ENCODE measurements around the gene TBC1D4. TPM values are rescaled to one million over a fixed set of nuclear protein-coding genes. Genes with fewer than 3 reads are reported as not detected.

TBC1D4 gene
- total RNA-seq, 1 donor from 2014 or later, result 67.7 TPM

DNA sequence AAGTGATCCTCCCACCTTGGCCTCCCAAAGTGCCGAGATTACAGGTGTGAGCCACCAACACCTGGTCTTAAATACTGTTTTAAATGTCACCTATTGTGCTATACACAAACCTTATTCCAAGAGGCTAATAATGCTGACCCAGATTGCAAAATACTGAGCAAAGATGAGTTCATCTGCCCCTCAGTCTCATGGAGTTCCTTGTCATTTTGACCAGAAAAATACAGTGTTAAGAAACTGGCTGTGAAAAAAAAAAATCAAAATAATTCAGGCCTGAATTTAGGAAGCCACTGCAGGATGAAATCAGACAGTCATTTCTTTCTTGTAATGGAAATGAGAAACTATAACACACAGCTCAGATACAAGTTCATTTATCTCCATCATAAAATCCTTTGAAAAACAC lies 59.9 kb downstream of the TBC1D4 start:
- DNase-seq (ENCODE audit: extremely low read depth, low read depth, low spot score), result no peak

DNA sequence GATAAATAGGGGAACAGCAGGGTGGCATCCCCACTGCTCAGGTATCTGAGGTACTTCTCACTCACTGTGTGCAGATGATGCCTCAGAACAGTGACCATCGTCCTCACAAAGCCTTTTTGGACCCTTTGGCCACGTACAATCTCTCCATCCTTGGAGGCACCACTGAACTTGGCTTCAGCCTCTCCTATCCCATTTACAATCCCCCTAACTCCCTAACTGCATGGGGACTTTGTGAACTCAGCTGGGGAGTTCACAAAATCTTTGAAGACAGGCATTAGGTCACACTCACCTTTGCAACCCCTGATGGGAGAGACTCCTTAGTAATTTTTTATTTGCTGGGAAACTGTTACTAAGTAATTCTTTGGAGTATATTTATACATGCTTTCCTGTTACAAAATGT lies 60.8 kb downstream of the TBC1D4 start:
- DNase-seq (ENCODE audit: extremely low read depth, low read depth, low spot score), result no peak

DNA sequence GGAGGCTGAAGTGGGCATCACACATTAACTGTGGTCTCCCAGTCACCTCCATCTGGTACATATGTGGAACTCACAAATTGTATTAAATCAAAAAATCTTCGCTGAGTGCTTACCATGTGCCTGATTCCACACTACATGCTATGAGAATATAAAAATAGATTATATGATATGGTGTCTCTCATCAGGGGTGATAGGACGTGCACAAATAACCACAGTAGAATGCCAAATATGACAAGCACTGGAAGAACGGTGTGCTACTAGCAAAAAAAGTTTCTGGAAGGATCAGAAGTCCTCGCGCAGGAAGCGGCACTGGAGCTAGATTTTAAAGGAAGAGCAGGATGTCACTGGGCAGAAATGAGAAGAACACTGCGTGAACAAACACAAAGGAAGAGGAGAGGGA lies 62.3 kb downstream of the TBC1D4 start:
- no peak for DNase-seq (ENCODE audit: extremely low read depth, low read depth, low spot score)

DNA sequence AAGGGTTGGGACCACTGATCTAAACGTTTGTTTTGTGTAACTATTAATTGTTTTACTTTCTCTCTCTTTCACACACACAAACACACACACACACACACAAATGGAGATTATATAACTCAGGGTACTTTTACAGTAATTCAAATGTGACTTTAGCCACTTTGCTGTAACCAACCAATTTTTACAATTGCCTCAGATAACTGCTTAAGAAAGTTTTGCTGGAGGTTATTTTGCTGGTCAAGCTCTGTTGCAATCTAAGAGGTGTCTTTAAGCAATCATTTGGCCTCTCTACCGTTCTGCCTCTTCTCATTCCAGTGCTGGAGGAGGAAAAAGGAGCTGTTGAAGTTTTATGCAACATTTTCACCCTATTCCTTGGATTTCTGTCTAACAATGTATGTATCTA lies 63.0 kb downstream of the TBC1D4 start:
- DNase-seq (ENCODE audit: extremely low read depth, low read depth, low spot score), result no peak

DNA sequence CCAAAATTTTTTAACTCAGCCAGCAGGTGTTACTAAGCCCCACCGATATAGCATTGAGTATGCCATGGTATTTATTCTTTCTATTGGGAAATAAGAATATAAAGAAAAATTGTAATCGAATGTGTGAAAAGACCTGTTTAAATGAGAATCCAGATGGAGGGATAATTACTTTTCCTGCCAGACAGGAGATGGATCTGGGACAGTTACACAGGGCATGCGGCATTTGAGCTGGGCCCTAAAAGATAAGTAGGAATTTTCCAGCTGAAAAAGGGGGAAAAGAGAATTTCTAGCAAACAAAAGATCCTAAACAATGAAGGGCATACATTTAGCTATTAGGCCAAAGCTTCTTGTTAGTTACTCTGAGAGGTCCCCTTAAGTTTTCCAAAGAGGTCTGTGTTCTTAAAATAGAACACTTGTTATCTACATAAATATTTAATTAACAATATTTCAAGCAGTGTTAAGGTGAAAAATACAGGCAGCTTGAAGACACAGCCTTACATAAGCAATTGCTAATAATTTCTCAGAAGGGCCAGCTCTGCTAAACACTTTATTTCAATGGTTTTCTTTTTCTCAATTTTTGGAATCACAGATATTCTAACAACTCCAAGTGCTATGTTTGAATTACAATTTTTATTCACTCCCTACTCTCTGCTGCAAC lies 63.7 kb downstream of the TBC1D4 start:
- no peak for DNase-seq (ENCODE audit: extremely low read depth, low read depth, low spot score)

DNA sequence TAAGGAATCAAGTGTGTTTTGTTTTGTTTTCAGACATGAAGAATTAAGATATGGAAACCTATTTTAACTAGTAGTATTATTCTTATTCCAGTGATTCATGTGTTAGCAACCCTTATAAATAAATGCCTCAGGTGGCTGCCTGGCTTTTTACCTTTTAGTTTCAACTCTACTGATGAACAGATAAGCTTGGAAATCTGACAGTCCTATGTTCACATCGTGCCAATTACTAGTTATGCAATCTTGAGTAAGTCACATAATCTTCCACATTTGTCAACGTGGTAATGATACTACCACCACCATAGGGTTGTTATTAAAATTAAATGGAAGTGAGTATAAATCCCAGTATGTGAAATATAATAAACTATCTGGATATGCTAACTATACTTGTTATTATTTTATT lies 64.3 kb downstream of the TBC1D4 start:
- DNase-seq (ENCODE audit: extremely low read depth, low read depth, low spot score), result no peak

DNA sequence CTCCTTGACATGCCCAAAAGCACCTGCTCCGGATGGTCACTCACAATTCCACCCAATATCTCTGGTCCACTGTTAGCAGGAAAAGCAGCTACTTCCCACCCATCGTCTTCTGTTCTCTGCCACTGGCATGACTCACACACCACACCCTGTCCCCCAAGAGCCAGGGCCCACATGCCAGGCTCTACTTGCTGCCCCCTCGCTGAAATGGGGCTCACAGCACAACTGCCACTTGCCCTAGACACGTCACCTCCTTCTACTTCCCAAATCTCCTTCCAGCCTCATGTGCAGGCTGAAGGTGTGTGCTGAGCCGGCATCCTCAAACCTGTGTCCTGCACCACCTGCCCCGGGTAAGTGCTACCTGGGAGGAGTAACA lies 65.0 kb downstream of the TBC1D4 start:
- no peak for DNase-seq (ENCODE audit: extremely low read depth, low read depth, low spot score)

DNA sequence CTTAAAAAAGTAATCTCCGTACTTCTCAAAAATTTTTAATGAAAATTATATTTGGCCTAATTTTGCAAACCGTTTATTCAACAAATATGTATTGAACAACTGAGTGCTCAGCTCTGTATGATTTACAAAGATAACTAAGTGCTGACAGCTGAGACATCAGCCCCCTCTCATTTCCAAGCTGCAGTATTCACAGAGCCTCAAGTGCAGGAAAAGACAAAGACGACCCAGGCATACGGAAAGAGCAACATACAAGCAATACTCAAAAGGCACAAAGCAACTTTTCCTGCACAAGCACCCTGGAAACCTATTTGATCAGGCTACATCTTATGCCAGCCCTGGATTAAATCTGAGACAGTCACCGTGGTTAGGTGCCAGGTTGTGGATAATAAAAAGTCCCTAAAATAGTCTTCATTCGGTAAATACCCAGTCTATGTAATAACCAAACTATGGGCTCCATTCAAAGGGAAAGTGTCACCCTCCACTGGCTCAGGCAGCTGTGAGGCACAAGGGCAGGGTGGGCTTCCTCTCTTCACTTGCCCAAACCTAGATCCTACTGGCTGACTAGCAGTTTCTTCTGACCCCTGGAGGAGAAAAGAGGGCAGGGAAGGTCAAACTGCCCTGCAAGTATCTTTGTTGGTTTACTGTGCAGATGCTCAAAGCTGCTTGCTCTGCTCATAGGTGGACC lies 65.5 kb downstream of the TBC1D4 start:
- no peak for DNase-seq (ENCODE audit: extremely low read depth, low read depth, low spot score)

DNA sequence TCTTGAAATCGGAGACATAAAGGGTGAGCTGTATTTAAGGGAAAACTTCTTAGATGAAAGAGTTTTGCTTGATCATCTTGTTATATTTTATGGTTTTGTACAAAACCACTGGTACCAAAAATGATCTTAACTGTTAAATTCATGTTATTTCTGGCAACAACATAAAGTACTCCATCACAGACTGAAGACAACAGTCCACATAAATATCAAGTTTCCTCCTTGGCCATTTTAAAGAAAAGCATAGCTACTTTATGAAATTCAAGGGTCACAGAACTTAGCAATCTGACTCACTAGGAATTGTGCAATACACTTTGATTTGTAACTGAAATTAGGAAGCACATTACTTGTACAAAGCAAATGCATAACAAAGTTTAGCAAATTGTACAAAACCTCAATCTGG lies 66.3 kb downstream of the TBC1D4 start:
- no peak for DNase-seq (ENCODE audit: extremely low read depth, low read depth, low spot score)

DNA sequence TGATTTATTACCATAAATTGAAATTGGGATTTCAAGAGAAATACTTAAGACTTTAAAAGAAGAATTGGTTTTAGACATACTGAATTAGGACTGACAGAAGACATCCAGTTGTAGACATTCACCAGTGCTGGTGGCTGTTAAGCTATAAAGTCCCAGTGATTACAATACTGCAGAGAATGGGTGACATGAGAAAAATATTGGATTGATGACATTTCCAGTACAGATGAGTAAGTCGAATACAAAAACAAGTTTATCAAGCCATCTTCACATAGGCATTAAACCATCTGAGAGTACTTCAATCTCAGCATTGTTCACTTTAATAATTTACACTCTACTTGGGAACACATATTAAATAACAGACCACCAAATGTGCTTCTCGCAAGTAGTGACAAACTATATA lies 66.8 kb downstream of the TBC1D4 start:
- DNase-seq (ENCODE audit: extremely low read depth, low read depth, low spot score), result no peak

DNA sequence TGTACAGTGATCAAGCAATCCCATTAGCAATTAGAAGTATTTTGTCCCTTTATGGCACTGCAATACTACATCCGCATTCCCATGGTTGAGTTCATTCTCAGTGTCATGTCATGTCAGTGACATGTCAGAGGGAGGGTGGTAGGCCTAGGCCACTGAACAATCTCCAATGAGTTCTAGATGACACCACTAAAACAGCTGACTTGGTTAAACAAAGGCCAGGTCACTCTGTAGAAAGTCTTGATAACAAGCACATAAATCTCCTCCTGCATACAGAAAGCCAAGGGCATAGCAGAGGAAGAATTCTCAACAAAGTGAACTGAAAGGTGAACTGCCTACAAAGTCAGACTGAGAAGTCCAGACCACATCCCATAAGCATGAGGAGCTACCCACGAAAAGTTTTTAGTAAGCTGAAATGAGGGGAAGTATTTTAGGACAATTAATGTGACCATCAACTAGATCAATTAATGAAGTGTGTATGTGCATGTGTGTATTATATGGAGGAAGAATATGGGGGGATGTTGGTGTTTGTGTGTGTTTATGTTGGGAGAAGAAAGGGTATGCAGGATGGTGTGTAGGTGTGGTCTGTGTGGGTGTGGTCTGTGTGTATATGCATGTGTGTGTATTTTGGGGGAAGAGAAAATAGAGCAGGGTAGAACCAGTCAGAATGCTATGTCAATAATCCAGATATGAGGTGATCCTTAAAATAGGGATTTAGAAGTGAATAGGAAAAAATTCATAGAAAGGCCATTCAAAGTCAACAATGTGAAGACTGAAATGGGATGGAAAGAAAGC lies 67.7 kb downstream of the TBC1D4 start:
- no peak for DNase-seq (ENCODE audit: extremely low read depth, low read depth, low spot score)

DNA sequence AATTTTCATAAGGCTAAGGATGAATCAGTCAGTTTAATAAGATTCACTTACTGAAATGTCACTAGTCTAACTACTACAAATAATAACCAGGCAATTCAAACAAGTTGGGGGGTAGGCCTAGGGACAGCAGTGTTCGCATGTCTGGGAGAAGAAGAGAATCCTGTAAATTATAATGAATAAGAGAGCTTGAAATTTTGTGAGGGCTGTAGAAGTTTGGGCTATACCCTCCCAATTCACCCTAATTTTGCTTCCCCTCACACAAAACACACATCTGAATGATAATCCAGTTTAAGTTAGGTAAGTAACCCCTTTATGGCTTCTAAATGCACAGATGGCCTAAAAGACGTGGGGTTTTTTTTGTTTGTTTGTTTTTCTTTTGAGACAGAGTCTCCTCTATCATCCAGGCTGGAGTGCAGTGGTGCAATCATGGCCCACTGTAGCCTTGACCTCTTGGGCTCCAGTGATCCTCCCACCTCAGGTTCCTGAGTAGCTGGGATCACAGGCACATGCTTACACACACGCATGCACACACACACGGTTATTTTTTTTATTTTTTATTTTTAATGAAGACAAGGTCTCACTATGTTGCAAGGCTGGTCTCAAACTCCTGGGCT lies 69.9 kb downstream of the TBC1D4 start:
- DNase-seq (ENCODE audit: extremely low read depth, low read depth, low spot score), result no peak

DNA sequence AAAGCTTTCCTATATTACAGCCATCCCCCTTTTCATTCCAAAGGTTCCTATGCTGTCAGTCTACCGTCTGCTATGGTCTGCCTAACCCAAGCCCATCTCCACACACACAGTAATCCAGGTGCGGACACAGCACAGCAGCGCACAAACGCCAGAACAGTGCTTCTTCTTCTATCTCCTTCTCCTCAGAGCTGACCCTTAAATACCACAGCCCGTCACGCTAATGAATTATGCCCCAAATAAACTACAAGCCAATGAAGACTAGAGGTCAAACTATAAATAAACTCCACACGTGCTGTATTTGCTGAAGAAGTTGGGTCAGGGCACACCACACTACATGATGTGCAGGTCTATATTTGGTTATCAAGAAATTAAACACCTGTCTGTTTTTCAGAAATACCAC lies 71.8 kb downstream of the TBC1D4 start:
- DNase-seq (ENCODE audit: extremely low read depth, low read depth, low spot score), result no peak

DNA sequence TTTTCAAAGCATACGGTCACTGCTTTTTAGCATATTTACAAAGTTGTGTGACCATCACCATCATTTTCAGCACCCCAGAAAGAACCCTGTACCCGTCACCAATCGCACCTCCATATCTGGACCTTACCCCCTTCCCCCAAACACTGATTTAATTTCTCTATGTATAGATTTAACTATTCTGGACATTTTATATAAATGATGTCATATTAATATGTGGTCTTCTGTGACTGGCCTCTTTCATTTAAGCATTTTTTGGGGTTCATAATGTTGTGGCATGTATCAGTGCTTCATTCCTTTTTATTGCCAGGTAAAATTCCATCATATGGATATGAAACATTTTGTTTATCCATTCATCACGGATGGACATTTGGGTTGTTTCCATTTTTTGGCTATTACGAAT lies 74.0 kb downstream of the TBC1D4 start:
- no peak for DNase-seq (ENCODE audit: extremely low read depth, low read depth, low spot score)

DNA sequence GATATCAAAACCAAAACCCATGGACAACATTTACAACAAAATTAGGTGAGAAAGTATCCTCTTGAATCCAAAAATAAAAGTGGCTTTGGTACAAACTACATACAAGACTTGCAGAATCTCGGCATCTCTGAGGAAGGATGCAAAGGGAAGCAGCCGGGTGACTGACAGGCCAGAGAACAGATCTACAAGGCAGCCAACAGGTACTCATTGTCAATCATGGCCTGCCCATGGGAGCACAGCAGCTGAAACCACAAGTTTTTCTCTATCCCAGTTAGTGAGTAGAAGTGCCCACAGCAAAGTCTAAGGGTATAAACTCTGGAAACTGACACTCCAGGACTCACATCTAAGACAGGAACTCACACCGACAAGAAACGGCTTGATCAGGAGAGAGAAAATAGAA lies 74.5 kb downstream of the TBC1D4 start:
- no peak for DNase-seq (ENCODE audit: extremely low read depth, low read depth, low spot score)

DNA sequence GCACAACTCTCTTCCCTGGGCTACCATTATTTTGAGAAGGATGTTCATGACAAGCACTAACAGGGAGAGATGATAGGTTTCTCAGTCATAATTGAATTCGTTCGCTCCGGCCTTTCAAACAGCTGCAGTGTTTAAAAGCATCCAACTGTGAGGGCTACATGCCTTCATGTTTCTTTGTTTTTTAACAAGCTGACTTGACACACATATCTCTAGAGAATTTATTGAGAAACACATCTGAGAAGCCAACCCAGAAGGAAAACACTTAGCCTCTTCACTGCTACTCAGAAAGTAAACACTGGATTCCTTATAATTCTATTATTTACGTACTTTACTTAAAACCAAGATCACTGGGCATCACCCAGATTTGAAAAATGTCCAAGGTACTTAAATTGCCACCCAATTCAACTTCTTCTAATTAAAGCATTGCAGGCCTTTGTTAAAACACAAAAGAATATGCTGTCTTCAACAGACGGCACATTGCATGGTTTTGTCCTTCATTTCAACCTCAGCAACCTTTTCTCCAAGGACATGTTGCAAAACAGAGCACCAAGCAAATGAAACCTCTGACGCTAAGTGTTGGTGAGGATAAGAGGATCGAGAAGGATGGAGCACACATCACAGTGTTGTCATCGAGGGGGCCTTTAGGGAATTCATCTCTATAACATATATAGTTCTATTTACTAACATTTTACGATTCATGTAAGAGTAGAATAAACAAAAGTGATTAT lies 75.8 kb downstream of the TBC1D4 start:
- DNase-seq (ENCODE audit: extremely low read depth, low read depth, low spot score), result no peak

DNA sequence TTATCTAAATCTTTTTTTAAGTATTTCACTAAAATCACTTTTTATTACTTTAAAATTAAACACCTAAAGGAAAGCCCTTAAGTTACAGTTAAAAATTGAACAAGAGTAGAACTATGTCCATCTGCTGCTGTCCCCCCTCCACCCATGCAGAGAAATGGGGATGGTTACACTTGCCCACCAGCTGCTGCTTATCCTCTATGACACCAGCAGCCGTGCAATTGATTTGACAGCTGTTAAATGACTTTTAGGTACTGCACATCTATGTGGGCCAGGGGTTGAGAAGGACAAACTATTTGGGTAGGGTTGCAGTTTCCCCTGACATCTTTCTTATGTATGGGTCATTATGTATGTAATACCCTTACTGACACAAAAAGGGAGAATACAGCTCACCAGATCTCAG lies 77.2 kb downstream of the TBC1D4 start:
- no peak for DNase-seq (ENCODE audit: extremely low read depth, low read depth, low spot score)

DNA sequence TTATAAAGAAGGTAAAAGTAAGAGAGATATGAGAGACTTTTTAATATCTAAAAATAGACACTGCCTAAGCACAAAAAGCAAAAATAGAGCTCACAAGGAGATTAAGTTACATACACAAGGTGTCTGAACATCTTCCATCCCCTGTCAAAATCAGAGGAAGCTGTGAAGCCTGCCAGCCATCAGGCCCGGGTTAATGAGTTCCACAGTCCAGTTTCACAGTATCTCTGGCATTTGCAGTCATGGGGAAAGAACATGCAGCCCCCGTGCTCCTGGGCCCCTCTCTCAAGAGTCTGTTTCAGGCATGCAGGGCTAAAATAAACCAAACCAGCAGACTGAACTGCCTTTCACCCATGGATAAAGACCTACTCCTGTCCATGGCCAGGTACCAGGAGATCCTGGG lies 79.2 kb downstream of the TBC1D4 start:
- DNase-seq (ENCODE audit: extremely low read depth, low read depth, low spot score), result no peak

DNA sequence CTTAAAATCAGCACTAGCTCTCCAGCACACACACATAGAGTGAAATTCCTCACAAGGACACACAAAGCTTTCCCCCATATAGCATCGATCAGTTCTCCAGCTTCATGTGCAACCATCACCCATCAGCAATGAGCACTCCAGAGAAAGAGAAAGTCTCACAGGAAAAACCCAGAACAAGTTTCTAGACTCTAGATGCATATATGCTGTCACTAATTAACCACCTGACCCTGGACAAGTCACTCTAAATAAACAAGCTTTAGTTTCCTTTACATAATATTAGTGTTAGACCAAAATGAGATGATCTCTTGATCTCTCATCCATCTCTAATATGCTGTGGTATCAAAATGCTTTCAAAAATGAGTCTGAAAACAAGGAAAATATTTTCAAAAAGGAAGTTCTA lies 81.2 kb downstream of the TBC1D4 start:
- no peak for DNase-seq (ENCODE audit: extremely low read depth, low read depth, low spot score)

DNA sequence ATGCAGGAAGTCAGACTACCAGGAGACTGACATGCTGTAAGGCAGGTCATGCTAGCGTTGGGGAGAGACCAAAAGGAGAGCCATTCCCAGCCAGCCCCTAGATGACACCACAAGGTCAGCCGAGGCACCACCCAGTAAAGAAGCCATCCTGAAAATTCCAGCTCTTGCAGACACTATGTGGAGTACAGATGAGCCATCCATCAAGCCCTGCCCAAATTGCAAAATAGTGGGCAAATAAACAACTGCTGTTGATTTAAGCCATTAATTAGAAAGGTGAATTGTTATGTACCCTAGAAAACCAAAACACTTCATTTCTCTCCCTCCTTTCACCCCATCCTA lies 82.1 kb downstream of the TBC1D4 start:
- DNase-seq (ENCODE audit: extremely low read depth, low read depth, low spot score), result no peak

Data from glomerular endothelial cell (primary cell).